GM12865 (cell line): Measurements from ENCODE around the gene SWAP70.

Experiments
- DNase-seq: peaks from one replicate; pipeline ENCODE4 v3.0.0; 2010; ENCODE audit warnings: low read depth
- H3K4me3 ChIP-seq: 2 replicates; pipeline ENCODE4 v1.5.1; 2011; ENCODE audit warnings: mild to moderate bottlenecking, low read depth, low read length, control low read depth
- TF ChIP-seq, protein P1 (sequence below): IDR thresholded peaks from 2 replicates; pipeline ENCODE4 v1.5.1; 2011; ENCODE audit warnings: low read length, control low read depth, low read depth, inconsistent platforms; ENCODE audit not compliant: insufficient read depth; ENCODE audit errors: missing control alignments

SWAP70 gene

GRCh38 chr11:9663699-9664275 lies at the start of gene SWAP70:
Gene SWAP70 (plus strand): TSS chr11:9664077. CDS start chr11:9664180, 103 bp downstream.
- H3K4me3 ChIP-seq = peak within 1 kb of the TSS; percentile 64
- TF ChIP-seq, protein P1, sequence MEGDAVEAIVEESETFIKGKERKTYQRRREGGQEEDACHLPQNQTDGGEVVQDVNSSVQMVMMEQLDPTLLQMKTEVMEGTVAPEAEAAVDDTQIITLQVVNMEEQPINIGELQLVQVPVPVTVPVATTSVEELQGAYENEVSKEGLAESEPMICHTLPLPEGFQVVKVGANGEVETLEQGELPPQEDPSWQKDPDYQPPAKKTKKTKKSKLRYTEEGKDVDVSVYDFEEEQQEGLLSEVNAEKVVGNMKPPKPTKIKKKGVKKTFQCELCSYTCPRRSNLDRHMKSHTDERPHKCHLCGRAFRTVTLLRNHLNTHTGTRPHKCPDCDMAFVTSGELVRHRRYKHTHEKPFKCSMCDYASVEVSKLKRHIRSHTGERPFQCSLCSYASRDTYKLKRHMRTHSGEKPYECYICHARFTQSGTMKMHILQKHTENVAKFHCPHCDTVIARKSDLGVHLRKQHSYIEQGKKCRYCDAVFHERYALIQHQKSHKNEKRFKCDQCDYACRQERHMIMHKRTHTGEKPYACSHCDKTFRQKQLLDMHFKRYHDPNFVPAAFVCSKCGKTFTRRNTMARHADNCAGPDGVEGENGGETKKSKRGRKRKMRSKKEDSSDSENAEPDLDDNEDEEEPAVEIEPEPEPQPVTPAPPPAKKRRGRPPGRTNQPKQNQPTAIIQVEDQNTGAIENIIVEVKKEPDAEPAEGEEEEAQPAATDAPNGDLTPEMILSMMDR = peak; percentile 16

GRCh38 chr11:9615031-9615451 lies 48.8 kb upstream of the SWAP70 start:
- TF ChIP-seq, protein P1 = no peak
- peak; percentile 90 for DNase-seq
- peak overlapping the region; percentile 60 for H3K4me3 ChIP-seq

More at GRCh38 chr11:9663699-9664275, at the start of gene SWAP70:
- peak; percentile 95 for DNase-seq

- H3K4me3 ChIP-seq = no peak overlapping the region
- peak; percentile 17 for DNase-seq
- TF ChIP-seq, protein P1 = no peak
Observed at GRCh38 chr11:9616042-9616675, 47.7 kb upstream of the SWAP70 start.

GRCh38 chr11:9616858-9617257 lies 47.0 kb upstream of the SWAP70 start:
- H3K4me3 ChIP-seq = no peak overlapping the region
- TF ChIP-seq, protein P1 = no peak
- DNase-seq = no peak

GRCh38 chr11:9617940-9618339 lies 45.9 kb upstream of the SWAP70 start:
- DNase-seq = no peak
- H3K4me3 ChIP-seq = no peak overlapping the region
- TF ChIP-seq, protein P1 = no peak

GRCh38 chr11:9619004-9619403 lies 44.9 kb upstream of the SWAP70 start:
- no peak for DNase-seq
- TF ChIP-seq, protein P1 = no peak
- no peak overlapping the region for H3K4me3 ChIP-seq
